ENCODE measurements around the gene ANKRD27.

DNA sequence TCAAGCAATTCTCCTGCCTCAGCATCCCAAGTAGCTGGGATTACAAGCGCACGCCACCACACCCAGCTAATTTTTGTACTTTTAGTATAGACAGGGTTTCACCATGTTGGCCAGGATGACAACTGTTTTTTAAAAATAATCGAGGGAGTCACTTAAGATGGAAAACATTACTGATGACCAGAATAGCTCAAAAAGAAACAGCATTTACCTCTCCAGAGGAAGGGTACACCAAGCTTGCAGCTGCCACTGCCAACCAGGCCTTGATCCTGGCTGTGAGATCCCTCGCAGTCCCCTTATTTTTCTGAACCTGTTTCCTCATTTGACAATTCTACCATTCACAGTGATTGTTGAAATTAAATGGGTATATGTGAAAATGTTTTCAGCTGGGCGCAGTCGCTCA is 79.5 kb downstream of the ANKRD27 start:
- TF ChIP-seq, protein P1, sequence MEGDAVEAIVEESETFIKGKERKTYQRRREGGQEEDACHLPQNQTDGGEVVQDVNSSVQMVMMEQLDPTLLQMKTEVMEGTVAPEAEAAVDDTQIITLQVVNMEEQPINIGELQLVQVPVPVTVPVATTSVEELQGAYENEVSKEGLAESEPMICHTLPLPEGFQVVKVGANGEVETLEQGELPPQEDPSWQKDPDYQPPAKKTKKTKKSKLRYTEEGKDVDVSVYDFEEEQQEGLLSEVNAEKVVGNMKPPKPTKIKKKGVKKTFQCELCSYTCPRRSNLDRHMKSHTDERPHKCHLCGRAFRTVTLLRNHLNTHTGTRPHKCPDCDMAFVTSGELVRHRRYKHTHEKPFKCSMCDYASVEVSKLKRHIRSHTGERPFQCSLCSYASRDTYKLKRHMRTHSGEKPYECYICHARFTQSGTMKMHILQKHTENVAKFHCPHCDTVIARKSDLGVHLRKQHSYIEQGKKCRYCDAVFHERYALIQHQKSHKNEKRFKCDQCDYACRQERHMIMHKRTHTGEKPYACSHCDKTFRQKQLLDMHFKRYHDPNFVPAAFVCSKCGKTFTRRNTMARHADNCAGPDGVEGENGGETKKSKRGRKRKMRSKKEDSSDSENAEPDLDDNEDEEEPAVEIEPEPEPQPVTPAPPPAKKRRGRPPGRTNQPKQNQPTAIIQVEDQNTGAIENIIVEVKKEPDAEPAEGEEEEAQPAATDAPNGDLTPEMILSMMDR (IDR thresholded peaks at IDR 0.05), result no peak
- TF ChIP-seq EZH2 (IDR thresholded peaks at IDR 0.05; ENCODE audit: borderline replicate concordance, insufficient read depth, low read depth, low read length, poor library complexity, severe bottlenecking), result no peak
